ENCODE data around the gene N4BP2.
"Not testable (repeated sequence)": the region's sequence is repeated elsewhere in the genome, so short reads cannot be mapped to it uniquely, and the experiment has no call there.

The N4BP2 gene

GRCh38 chr4:40112027-40112792, 55.6 kb downstream of the N4BP2 start:
- Histone ChIP-seq H2AFZ (ENCODE audit: low read depth, low read length) (no peak overlapping the region), H3K27me3 (ENCODE audit: insufficient read depth, low read length) (no peaks in the 10 kb centered on the region), H3K4me1 (ENCODE audit: insufficient read depth, low read length) (no peaks in the 10 kb centered on the region), H3K36me3 (ENCODE audit: insufficient read depth, low read length) (peaks cover 81% of the 10 kb centered on the region), H3K9me3 (ENCODE audit: low read length) (no peaks in the 10 kb centered on the region), H3K4me3 (ENCODE audit: low read length) (no peak overlapping the region)

- Histone ChIP-seq H3K4me3 (ENCODE audit: low read length) (no peak overlapping the region), H3K27me3 (ENCODE audit: insufficient read depth, low read length) (no peaks in the 10 kb centered on the region), H3K9me3 (ENCODE audit: low read length) (no peaks in the 10 kb centered on the region), H2AFZ (ENCODE audit: low read depth, low read length) (no peak overlapping the region), H3K4me1 (ENCODE audit: insufficient read depth, low read length) (no peaks in the 10 kb centered on the region), H3K36me3 (ENCODE audit: insufficient read depth, low read length) (peaks cover 82% of the 10 kb centered on the region)
These were observed 57.6 kb downstream of the N4BP2 start for GRCh38 chr4:40114206-40114605.

- Histone ChIP-seq H2AFZ (ENCODE audit: low read depth, low read length) (no peak overlapping the region), H3K4me3 (ENCODE audit: low read length) (no peak overlapping the region), H3K27me3 (ENCODE audit: insufficient read depth, low read length) (no peaks in the 10 kb centered on the region), H3K36me3 (ENCODE audit: insufficient read depth, low read length) (peaks cover 67% of the 10 kb centered on the region), H3K9me3 (ENCODE audit: low read length) (no peaks in the 10 kb centered on the region), H3K4me1 (ENCODE audit: insufficient read depth, low read length) (peaks cover 5% of the 10 kb centered on the region)
These were observed 62.2 kb downstream of the N4BP2 start for GRCh38 chr4:40118861-40119260.

GRCh38 chr4:40119344-40119743, 62.7 kb downstream of the N4BP2 start:
- H2AFZ ChIP-seq (ENCODE audit: low read depth, low read length), result no peak overlapping the region
- H3K4me3 ChIP-seq (ENCODE audit: low read length), result no peak overlapping the region
- no peaks in the 10 kb centered on the region for H3K9me3 ChIP-seq (ENCODE audit: low read length)
- peaks cover 5% of the 10 kb centered on the region for H3K4me1 ChIP-seq (ENCODE audit: insufficient read depth, low read length)
- no peaks in the 10 kb centered on the region for H3K27me3 ChIP-seq (ENCODE audit: insufficient read depth, low read length)
- H3K36me3 ChIP-seq (ENCODE audit: insufficient read depth, low read length), result peaks cover 65% of the 10 kb centered on the region

GRCh38 chr4:40121515-40121914, 64.9 kb downstream of the N4BP2 start:
- Histone ChIP-seq H3K4me1 (ENCODE audit: insufficient read depth, low read length) (peaks cover 5% of the 10 kb centered on the region), H3K4me3 (ENCODE audit: low read length) (no peak overlapping the region), H3K27me3 (ENCODE audit: insufficient read depth, low read length) (no peaks in the 10 kb centered on the region), H3K9me3 (ENCODE audit: low read length) (no peaks in the 10 kb centered on the region), H3K36me3 (ENCODE audit: insufficient read depth, low read length) (peaks cover 65% of the 10 kb centered on the region), H2AFZ (ENCODE audit: low read depth, low read length) (no peak overlapping the region)

GRCh38 chr4:40122941-40123340, 66.3 kb downstream of the N4BP2 start:
- Histone ChIP-seq H3K4me3 (ENCODE audit: low read length) (no peak overlapping the region), H3K36me3 (ENCODE audit: insufficient read depth, low read length) (peaks cover 62% of the 10 kb centered on the region)

GRCh38 chr4:40124690-40125089, 68.0 kb downstream of the N4BP2 start:
- no peak overlapping the region for H3K4me3 ChIP-seq (ENCODE audit: low read length)
- H3K4me1 ChIP-seq (ENCODE audit: insufficient read depth, low read length), result peaks cover 5% of the 10 kb centered on the region
- no peaks in the 10 kb centered on the region for H3K9me3 ChIP-seq (ENCODE audit: low read length)
- H3K36me3 ChIP-seq (ENCODE audit: insufficient read depth, low read length), result peaks cover 60% of the 10 kb centered on the region
- no peak overlapping the region for H2AFZ ChIP-seq (ENCODE audit: low read depth, low read length)
- no peaks in the 10 kb centered on the region for H3K27me3 ChIP-seq (ENCODE audit: insufficient read depth, low read length)

More at GRCh38 chr4:40122941-40123340, 66.3 kb downstream of the N4BP2 start:
- Histone ChIP-seq H2AFZ (ENCODE audit: low read depth, low read length) (no peak overlapping the region), H3K4me1 (ENCODE audit: insufficient read depth, low read length) (peaks cover 5% of the 10 kb centered on the region), H3K9me3 (ENCODE audit: low read length) (no peaks in the 10 kb centered on the region), H3K27me3 (ENCODE audit: insufficient read depth, low read length) (no peaks in the 10 kb centered on the region)

- peaks cover 66% of the 10 kb centered on the region for H3K36me3 ChIP-seq (ENCODE audit: insufficient read depth, low read length)
- H3K27me3 ChIP-seq (ENCODE audit: insufficient read depth, low read length), result no peaks in the 10 kb centered on the region
- H3K4me1 ChIP-seq (ENCODE audit: insufficient read depth, low read length), result no peaks in the 10 kb centered on the region
- peaks cover 8% of the 10 kb centered on the region for H3K9me3 ChIP-seq (ENCODE audit: low read length)
- no peak overlapping the region for H3K4me3 ChIP-seq (ENCODE audit: low read length)
- H2AFZ ChIP-seq (ENCODE audit: low read depth, low read length), result no peak overlapping the region
These were observed 73.9 kb downstream of the N4BP2 start for GRCh38 chr4:40130401-40131036.

- H3K27me3 ChIP-seq (ENCODE audit: insufficient read depth, low read length), result no peaks in the 10 kb centered on the region
- no peaks in the 10 kb centered on the region for H3K4me1 ChIP-seq (ENCODE audit: insufficient read depth, low read length)
- no peak overlapping the region for H3K4me3 ChIP-seq (ENCODE audit: low read length)
- no peak overlapping the region for H2AFZ ChIP-seq (ENCODE audit: low read depth, low read length)
- peaks cover 68% of the 10 kb centered on the region for H3K36me3 ChIP-seq (ENCODE audit: insufficient read depth, low read length)
- peaks cover 12% of the 10 kb centered on the region for H3K9me3 ChIP-seq (ENCODE audit: low read length)
These were observed 76.2 kb downstream of the N4BP2 start for GRCh38 chr4:40132816-40133215.

GRCh38 chr4:40134206-40134917, 77.7 kb downstream of the N4BP2 start:
- H3K27me3 ChIP-seq (ENCODE audit: insufficient read depth, low read length), result no peaks in the 10 kb centered on the region
- no peaks in the 10 kb centered on the region for H3K4me1 ChIP-seq (ENCODE audit: insufficient read depth, low read length)
- no peak overlapping the region for H2AFZ ChIP-seq (ENCODE audit: low read depth, low read length)
- H3K9me3 ChIP-seq (ENCODE audit: low read length), result peaks cover 14% of the 10 kb centered on the region
- no peak overlapping the region for H3K4me3 ChIP-seq (ENCODE audit: low read length)
- H3K36me3 ChIP-seq (ENCODE audit: insufficient read depth, low read length), result peaks cover 73% of the 10 kb centered on the region

GRCh38 chr4:40136202-40136601, 79.6 kb downstream of the N4BP2 start:
- not testable (repeated sequence) for H3K4me3 ChIP-seq (ENCODE audit: low read length); H3K4me1 ChIP-seq (ENCODE audit: insufficient read depth, low read length); H2AFZ ChIP-seq (ENCODE audit: low read depth, low read length); H3K27me3 ChIP-seq (ENCODE audit: insufficient read depth, low read length)
- peaks cover 61% of the 10 kb centered on the region for H3K36me3 ChIP-seq (ENCODE audit: insufficient read depth, low read length)
- H3K9me3 ChIP-seq (ENCODE audit: low read length), result peaks cover 17% of the 10 kb centered on the region

- H3K27me3 ChIP-seq (ENCODE audit: insufficient read depth, low read length), result no peaks in the 10 kb centered on the region
- peaks cover 27% of the 10 kb centered on the region for H3K9me3 ChIP-seq (ENCODE audit: low read length)
- H3K36me3 ChIP-seq (ENCODE audit: insufficient read depth, low read length), result peaks cover 63% of the 10 kb centered on the region
- H2AFZ ChIP-seq (ENCODE audit: low read depth, low read length), result no peak overlapping the region
- no peak overlapping the region for H3K4me3 ChIP-seq (ENCODE audit: low read length)
- no peaks in the 10 kb centered on the region for H3K4me1 ChIP-seq (ENCODE audit: insufficient read depth, low read length)
These were observed 83.5 kb downstream of the N4BP2 start for GRCh38 chr4:40140196-40140595.

GRCh38 chr4:40140597-40140996, 83.9 kb downstream of the N4BP2 start:
- Histone ChIP-seq H3K36me3 (ENCODE audit: insufficient read depth, low read length) (peaks cover 67% of the 10 kb centered on the region), H3K9me3 (ENCODE audit: low read length) (peaks cover 27% of the 10 kb centered on the region)
- not testable (repeated sequence) for H3K4me1 ChIP-seq (ENCODE audit: insufficient read depth, low read length); H3K4me3 ChIP-seq (ENCODE audit: low read length); H2AFZ ChIP-seq (ENCODE audit: low read depth, low read length); H3K27me3 ChIP-seq (ENCODE audit: insufficient read depth, low read length)

Measured in neuron (in vitro differentiated cells).